HG02588 (cell line): ENCODE results near the gene GNG12.
A peak's percentile ranks its signal among the peaks of the same experiment; 100 is the strongest.
"Not testable (repeated sequence)": the region's sequence is repeated elsewhere in the genome, so short reads cannot be mapped to it uniquely, and the experiment has no call there.

ENCODE experiments used
- ATAC-seq: cut with Tn5 transposase; IDR thresholded peaks from one replicate; pipeline ENCODE4 v1.9.1; 2021; ENCODE audit warnings: mild to moderate bottlenecking, moderate library complexity; ENCODE audit not compliant: unreplicated experiment

GNG12 gene

GRCh38 chr1:67735806-67736627 lies 97.2 kb downstream of the GNG12 start:
- peak; percentile 95 for ATAC-seq

GRCh38 chr1:67735206-67735605 lies 98.1 kb downstream of the GNG12 start:
- no peak for ATAC-seq

GRCh38 chr1:67734323-67734690 lies 99.0 kb downstream of the GNG12 start:
- no peak for ATAC-seq

GRCh38 chr1:67733681-67734322 lies 99.5 kb downstream of the GNG12 start:
- no peak for ATAC-seq

- ATAC-seq, result peak; percentile 33
These were observed 100.5 kb downstream of the GNG12 start for GRCh38 chr1:67732750-67733151.

- no peak for ATAC-seq
These were observed 101.9 kb downstream of the GNG12 start for GRCh38 chr1:67731322-67731721.

GRCh38 chr1:67730312-67730711 lies 103.0 kb downstream of the GNG12 start:
- ATAC-seq, result not testable (repeated sequence)

- ATAC-seq, result no peak
These were observed 103.4 kb downstream of the GNG12 start for GRCh38 chr1:67729872-67730271.

GRCh38 chr1:67726224-67726623 lies 107.0 kb downstream of the GNG12 start:
- no peak for ATAC-seq

- ATAC-seq, result no peak
These were observed 108.2 kb downstream of the GNG12 start for GRCh38 chr1:67724928-67725560.

- ATAC-seq, result peak; percentile 74
These were observed 109.6 kb downstream of the GNG12 start for GRCh38 chr1:67723620-67724019.

GRCh38 chr1:67723126-67723525 lies 110.1 kb downstream of the GNG12 start:
- ATAC-seq, result no peak

GRCh38 chr1:67722292-67722944 lies 110.8 kb downstream of the GNG12 start:
- ATAC-seq, result no peak

- ATAC-seq, result no peak
These were observed 111.5 kb downstream of the GNG12 start for GRCh38 chr1:67721650-67722291.

GRCh38 chr1:67721112-67721511 lies 112.2 kb downstream of the GNG12 start:
- ATAC-seq, result no peak

- no peak for ATAC-seq
These were observed 113.7 kb downstream of the GNG12 start for GRCh38 chr1:67719329-67720196.

- ATAC-seq, result no peak
These were observed 115.4 kb downstream of the GNG12 start for GRCh38 chr1:67717876-67718275.

GRCh38 chr1:67716800-67717199 lies 116.5 kb downstream of the GNG12 start:
- no peak for ATAC-seq

- ATAC-seq, result no peak
These were observed 117.4 kb downstream of the GNG12 start for GRCh38 chr1:67715819-67716218.
